ENCODE data around the gene BEND7.
"Not testable (repeated sequence)": the region's sequence is repeated elsewhere in the genome, so short reads cannot be mapped to it uniquely, and the experiment has no call there.

The BEND7 gene

DNA sequence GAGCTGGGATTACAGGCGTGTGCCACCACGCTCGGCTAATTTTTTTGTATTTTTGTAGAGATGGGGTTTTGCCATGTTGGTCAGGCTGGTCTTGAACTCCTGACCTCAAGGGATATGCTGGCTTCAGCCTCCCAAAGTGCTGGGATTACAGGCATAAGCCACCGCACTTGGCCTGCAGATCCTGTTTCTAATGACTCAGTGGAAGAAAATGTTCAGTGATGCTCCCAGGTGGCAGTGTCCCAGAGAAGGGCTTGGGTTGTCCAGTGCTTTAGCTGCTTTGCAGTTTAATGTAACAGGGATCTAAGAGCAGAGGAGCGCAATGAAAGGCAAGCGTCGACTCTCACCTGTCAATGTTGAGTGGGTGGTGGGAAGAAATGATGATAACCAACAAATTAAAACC is 125.4 kb downstream of the BEND7 start:
- WGBS, 2 donors (ENCODE audit: extremely low coverage in 2 of 2, insufficient read length in 2 of 2, insufficient replicate concordance in 1 of 2), result no CpG with 5 or more reads among the region's 7 CpGs
- not testable (repeated sequence) for H3K4me1 ChIP-seq (ENCODE audit: control insufficient read depth in 2 of 2, insufficient read depth in 1 of 2, low read depth in 1 of 2, low read length in 2 of 2); H3K27ac ChIP-seq (replicated peaks; ENCODE audit: low read length); H3K18ac ChIP-seq (ENCODE audit: low read length); H3K4me2 ChIP-seq (ENCODE audit: insufficient read depth, low read length, poor library complexity, severe bottlenecking); H2AFZ ChIP-seq (ENCODE audit: low read length); H2BK5ac ChIP-seq (ENCODE audit: low read length); H3K4ac ChIP-seq (ENCODE audit: low read length); H3K14ac ChIP-seq (ENCODE audit: low read length); H3K9me3 ChIP-seq (replicated peaks in 1 of 2; ENCODE audit: control insufficient read depth in 2 of 2, insufficient read depth in 1 of 2, low read depth in 1 of 2, low read length in 2 of 2); H3K4me3 ChIP-seq (ENCODE audit: low read length in 2 of 2); H4K8ac ChIP-seq (ENCODE audit: low read depth, low read length); H4K91ac ChIP-seq (ENCODE audit: low read depth, low read length, poor library complexity); H3K79me1 ChIP-seq (ENCODE audit: low read depth, low read length); H2BK120ac ChIP-seq (ENCODE audit: low read depth, low read length); H3K9ac ChIP-seq (ENCODE audit: low read depth, low read length, poor library complexity); H2BK12ac ChIP-seq (ENCODE audit: low read length); H3K36me3 ChIP-seq (replicated peaks in 1 of 2; ENCODE audit: control insufficient read depth in 2 of 2, insufficient read depth in 2 of 2, low read length in 2 of 2); DNase-seq (ENCODE audit: low spot score); H2AK5ac ChIP-seq (ENCODE audit: low read depth, low read length); H2BK15ac ChIP-seq (ENCODE audit: low read length); H3K23ac ChIP-seq (ENCODE audit: low read depth, low read length, poor library complexity)
- peaks cover 0 to 11% (median 0%) of the 10 kb centered on the region in 3 experiments for H3K27me3 ChIP-seq (ENCODE audit: control insufficient read depth in 3 of 3, insufficient read depth in 3 of 3, low read depth in 1 of 3, low read length in 3 of 3)

DNA sequence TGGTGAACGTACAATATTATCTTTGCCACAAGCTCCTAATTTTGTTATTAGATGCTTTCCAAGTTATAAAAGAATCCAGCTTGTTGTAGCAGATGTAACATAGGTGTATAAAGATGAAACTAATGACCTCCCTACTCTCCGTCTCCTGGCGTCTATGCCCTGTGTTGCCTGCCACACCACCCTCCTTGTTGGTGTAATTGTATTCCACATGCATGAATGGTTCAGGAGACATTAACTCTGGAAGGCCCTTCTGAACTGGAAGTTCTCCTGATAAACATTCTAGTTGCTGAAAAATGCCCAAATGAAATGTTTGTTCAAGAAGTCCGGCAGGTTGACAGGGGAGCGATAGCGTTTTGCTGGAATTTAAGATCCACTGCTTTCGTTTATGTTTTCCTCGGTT is 126.8 kb downstream of the BEND7 start:
- H3K4me2 ChIP-seq (ENCODE audit: insufficient read depth, low read length, poor library complexity, severe bottlenecking), result no peak overlapping the region
- no peaks in the 10 kb centered on the region for H3K36me3 ChIP-seq (replicated peaks in 1 of 2; ENCODE audit: control insufficient read depth in 2 of 2, insufficient read depth in 2 of 2, low read length in 2 of 2)
- no peak overlapping the region for H2BK15ac ChIP-seq (ENCODE audit: low read length)
- H2AK5ac ChIP-seq (ENCODE audit: low read depth, low read length), result no peak overlapping the region
- no peak overlapping the region for H3K18ac ChIP-seq (ENCODE audit: low read length)
- H4K8ac ChIP-seq (ENCODE audit: low read depth, low read length), result no peak overlapping the region
- no peak overlapping the region for H3K23ac ChIP-seq (ENCODE audit: low read depth, low read length, poor library complexity)
- no peak overlapping the region for H3K27ac ChIP-seq (replicated peaks; ENCODE audit: low read length)
- H2BK5ac ChIP-seq (ENCODE audit: low read length), result no peak overlapping the region
- H2BK120ac ChIP-seq (ENCODE audit: low read depth, low read length), result no peak overlapping the region
- H3K4me3 ChIP-seq (ENCODE audit: low read length in 2 of 2), result no peak overlapping the region
- H3K27me3 ChIP-seq (ENCODE audit: control insufficient read depth in 3 of 3, insufficient read depth in 3 of 3, low read depth in 1 of 3, low read length in 3 of 3), result peaks cover 0 to 11% (median 0%) of the 10 kb centered on the region in 3 experiments
- H2AFZ ChIP-seq (ENCODE audit: low read length), result no peak overlapping the region
- H4K91ac ChIP-seq (ENCODE audit: low read depth, low read length, poor library complexity), result no peak overlapping the region
- no peak for DNase-seq (ENCODE audit: low spot score)
- no CpG with 5 or more reads among the region's 8 CpGs for WGBS, 2 donors (ENCODE audit: extremely low coverage in 2 of 2, insufficient read length in 2 of 2, insufficient replicate concordance in 1 of 2)
- H3K4me1 ChIP-seq (ENCODE audit: control insufficient read depth in 2 of 2, insufficient read depth in 1 of 2, low read depth in 1 of 2, low read length in 2 of 2), result no peaks in the 10 kb centered on the region
- no peaks in the 10 kb centered on the region for H3K9me3 ChIP-seq (replicated peaks in 1 of 2; ENCODE audit: control insufficient read depth in 2 of 2, insufficient read depth in 1 of 2, low read depth in 1 of 2, low read length in 2 of 2)
- no peak overlapping the region for H3K14ac ChIP-seq (ENCODE audit: low read length)
- no peak overlapping the region for H2BK12ac ChIP-seq (ENCODE audit: low read length)
- H3K79me1 ChIP-seq (ENCODE audit: low read depth, low read length), result no peaks in the 10 kb centered on the region
- no peak overlapping the region for H3K9ac ChIP-seq (ENCODE audit: low read depth, low read length, poor library complexity)
- no peak overlapping the region for H3K4ac ChIP-seq (ENCODE audit: low read length)

DNA sequence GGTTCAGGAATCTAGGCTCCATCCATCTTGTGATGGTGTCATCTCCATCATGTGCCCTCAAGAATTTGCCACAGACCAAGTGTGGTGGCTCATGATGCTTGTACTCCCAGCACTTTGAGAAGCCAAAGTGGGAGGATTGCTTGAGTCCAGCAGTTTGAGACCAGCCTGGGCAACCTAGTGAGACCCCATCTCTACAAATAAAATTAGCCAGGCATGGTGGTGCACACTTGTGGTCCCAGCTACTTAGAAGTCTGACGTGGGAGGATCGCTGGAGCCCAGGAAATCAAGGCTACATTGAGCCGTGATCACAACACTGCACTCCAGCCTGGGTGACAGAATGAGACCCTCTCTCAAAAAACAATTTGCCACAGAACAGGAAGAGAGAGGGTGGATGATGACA is 127.7 kb downstream of the BEND7 start:
- Histone ChIP-seq H3K4me2 (ENCODE audit: insufficient read depth, low read length, poor library complexity, severe bottlenecking) (no peak overlapping the region), H4K91ac (ENCODE audit: low read depth, low read length, poor library complexity) (no peak overlapping the region), H3K4me1 (ENCODE audit: control insufficient read depth in 2 of 2, insufficient read depth in 1 of 2, low read depth in 1 of 2, low read length in 2 of 2) (no peaks in the 10 kb centered on the region), H3K27me3 (ENCODE audit: control insufficient read depth in 3 of 3, insufficient read depth in 3 of 3, low read depth in 1 of 3, low read length in 3 of 3) (peaks cover 0 to 6% (median 0%) of the 10 kb centered on the region in 3 experiments), H4K8ac (ENCODE audit: low read depth, low read length) (no peak overlapping the region), H3K4me3 (ENCODE audit: low read length in 2 of 2) (no peak overlapping the region), H3K4ac (ENCODE audit: low read length) (no peak overlapping the region), H3K9me3 (replicated peaks in 1 of 2; ENCODE audit: control insufficient read depth in 2 of 2, insufficient read depth in 1 of 2, low read depth in 1 of 2, low read length in 2 of 2) (no peaks in the 10 kb centered on the region), H3K14ac (ENCODE audit: low read length) (no peak overlapping the region), H2AK5ac (ENCODE audit: low read depth, low read length) (no peak overlapping the region), H2BK12ac (ENCODE audit: low read length) (no peak overlapping the region), H3K23ac (ENCODE audit: low read depth, low read length, poor library complexity) (no peak overlapping the region), H3K9ac (ENCODE audit: low read depth, low read length, poor library complexity) (no peak overlapping the region), H3K36me3 (replicated peaks in 1 of 2; ENCODE audit: control insufficient read depth in 2 of 2, insufficient read depth in 2 of 2, low read length in 2 of 2) (no peaks in the 10 kb centered on the region), H2BK120ac (ENCODE audit: low read depth, low read length) (no peak overlapping the region), H3K79me1 (ENCODE audit: low read depth, low read length) (no peaks in the 10 kb centered on the region), H2BK15ac (ENCODE audit: low read length) (no peak overlapping the region), H2BK5ac (ENCODE audit: low read length) (no peak overlapping the region), H3K18ac (ENCODE audit: low read length) (no peak overlapping the region), H2AFZ (ENCODE audit: low read length) (no peak overlapping the region), H3K27ac (replicated peaks; ENCODE audit: low read length) (no peak overlapping the region)
- WGBS, 2 donors (ENCODE audit: extremely low coverage in 2 of 2, insufficient read length in 2 of 2, insufficient replicate concordance in 1 of 2), result no CpG with 5 or more reads among the region's 3 CpGs
- DNase-seq (ENCODE audit: low spot score), result no peak

DNA sequence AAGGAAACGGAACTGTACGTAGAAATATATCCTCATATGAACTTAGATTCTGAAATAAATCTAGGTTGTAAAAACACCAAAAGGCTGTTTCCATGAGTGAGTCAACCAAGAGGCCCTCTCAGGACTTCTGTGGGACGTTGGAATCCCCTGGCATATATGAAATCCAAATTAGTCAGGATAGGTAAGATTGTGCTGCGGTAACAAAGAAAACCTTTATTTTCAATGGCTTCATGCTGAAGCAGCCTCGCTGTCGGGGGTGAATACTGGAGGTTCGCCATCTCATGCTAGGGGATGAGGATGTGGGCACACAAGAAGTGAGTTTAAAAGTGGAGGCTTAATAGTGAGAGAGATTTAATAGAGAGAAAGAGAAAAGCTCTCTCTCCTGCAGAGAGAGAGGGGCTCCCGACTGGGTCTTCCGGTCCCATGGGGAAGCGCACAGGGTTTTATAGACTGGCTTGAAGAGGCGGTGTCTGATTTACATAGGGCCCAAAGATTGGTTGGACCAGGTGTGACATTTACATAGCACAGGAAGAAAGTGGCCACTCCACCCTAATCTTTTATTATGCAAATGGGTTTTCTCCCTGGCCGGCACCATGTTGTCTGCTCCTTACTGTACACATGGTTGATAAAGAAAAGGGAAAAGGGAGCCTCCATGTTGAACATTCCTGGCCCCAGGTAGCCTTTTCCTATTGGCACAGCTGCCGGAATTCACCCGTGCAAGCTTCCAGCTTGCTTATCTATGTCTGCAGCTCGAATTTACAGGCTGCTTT is 128.4 kb downstream of the BEND7 start:
- Histone ChIP-seq H3K79me1 (ENCODE audit: low read depth, low read length) (no peaks in the 10 kb centered on the region), H3K9me3 (replicated peaks in 1 of 2; ENCODE audit: control insufficient read depth in 2 of 2, insufficient read depth in 1 of 2, low read depth in 1 of 2, low read length in 2 of 2) (no peaks in the 10 kb centered on the region), H3K18ac (ENCODE audit: low read length) (no peak overlapping the region), H3K9ac (ENCODE audit: low read depth, low read length, poor library complexity) (no peak overlapping the region), H2BK120ac (ENCODE audit: low read depth, low read length) (no peak overlapping the region), H3K14ac (ENCODE audit: low read length) (no peak overlapping the region), H2AFZ (ENCODE audit: low read length) (no peak overlapping the region), H3K27ac (replicated peaks; ENCODE audit: low read length) (no peak overlapping the region), H2BK12ac (ENCODE audit: low read length) (no peak overlapping the region), H3K27me3 (ENCODE audit: control insufficient read depth in 3 of 3, insufficient read depth in 3 of 3, low read depth in 1 of 3, low read length in 3 of 3) (no peaks in the 10 kb centered on the region), H2BK5ac (ENCODE audit: low read length) (no peak overlapping the region), H3K4ac (ENCODE audit: low read length) (no peak overlapping the region), H3K36me3 (replicated peaks in 1 of 2; ENCODE audit: control insufficient read depth in 2 of 2, insufficient read depth in 2 of 2, low read length in 2 of 2) (no peaks in the 10 kb centered on the region), H3K4me1 (ENCODE audit: control insufficient read depth in 2 of 2, insufficient read depth in 1 of 2, low read depth in 1 of 2, low read length in 2 of 2) (no peaks in the 10 kb centered on the region), H2BK15ac (ENCODE audit: low read length) (no peak overlapping the region), H4K8ac (ENCODE audit: low read depth, low read length) (no peak overlapping the region), H2AK5ac (ENCODE audit: low read depth, low read length) (no peak overlapping the region), H4K91ac (ENCODE audit: low read depth, low read length, poor library complexity) (no peak overlapping the region), H3K4me2 (ENCODE audit: insufficient read depth, low read length, poor library complexity, severe bottlenecking) (no peak overlapping the region), H3K23ac (ENCODE audit: low read depth, low read length, poor library complexity) (no peak overlapping the region), H3K4me3 (ENCODE audit: low read length in 2 of 2) (no peak overlapping the region)
- no CpG with 5 or more reads among the region's 15 CpGs for whole genome bisulfite sequencing, 2 donors (ENCODE audit: extremely low coverage in 2 of 2, insufficient read length in 2 of 2, insufficient replicate concordance in 1 of 2)
- no peak for DNase-seq (ENCODE audit: low spot score)
